GM12878 (cell line): Measurements from ENCODE around the gene TLL2. TPM values are rescaled to one million over a fixed set of nuclear protein-coding genes. Genes with fewer than 3 reads are reported as not detected.

Experiments
- CHD1 ChIP-seq: IDR thresholded peaks from 2 replicates; pipeline ENCODE4 v1.6.1; 2012; ENCODE audit warnings: low read depth, low read length, improper control_type of control experiment
- LARP7 ChIP-seq: fragments of 450-650 bp; IDR thresholded peaks from 2 replicates; pipeline ENCODE4 v1.6.1; 2017; ENCODE audit warnings: mild to moderate bottlenecking
- POLR2AphosphoS2 ChIP-seq: IDR thresholded peaks from 2 replicates; pipeline ENCODE4 v1.6.1; 2011; ENCODE audit warnings: low read depth, mild to moderate bottlenecking, low read length, improper control_type of control experiment, moderate library complexity
- TAF1 ChIP-seq: IDR thresholded peaks from 2 replicates; pipeline ENCODE4 v1.6.1; 2011; ENCODE audit warnings: mild to moderate bottlenecking, low read depth, low read length, borderline replicate concordance
- polyA plus RNA-seq, 11 experiments: library from polyadenylated mRNA; depleted of rRNA in 4 of 11; unstranded in 6 of 11; stranded (reverse) in 5 of 11; fragments of >200 nt; fragmentation: Nextera tagmentation in 4 of 11; fragmentation: Illumina TruSeq in 1 of 11; extraction: Ambion mirVana in 4 of 11; extraction: Trizol in 1 of 11; gene quantifications; 1 replicate in 1 of 11; 2 replicates in 10 of 11; pipeline versions ENCODE4 v1.2.1 to v1.2.3, GENCODE V29; 2011 to 2016; ENCODE audit warnings: inconsistent platforms in 2 of 11, missing spikeins in 2 of 11, low read depth in 1 of 11
- total RNA-seq, 4 experiments: library from RNA; depleted of rRNA in 3 of 4; stranded (reverse); fragments of >200 nt in 3 of 4; fragmentation: Illumina TruSeq in 1 of 4; extraction: Trizol in 1 of 4; gene quantifications; 2 replicates each; pipeline versions ENCODE4 v1.2.1 to v1.2.3, GENCODE V29; 2013 to 2021
- TF ChIP-seq, protein P1 (sequence below): fragments of 450-650 bp; IDR thresholded peaks from 2 replicates; pipeline ENCODE4 v1.6.1; 2016; ENCODE audit warnings: mild to moderate bottlenecking, moderate library complexity, borderline replicate concordance
- TF ChIP-seq, protein P2 (sequence below): IDR thresholded peaks from 2 replicates; pipeline ENCODE4 v1.6.1; 2012; ENCODE audit warnings: low read depth, low read length, improper control_type of control experiment

Gene TLL2
- total and polyA plus RNA-seq, 10 of the 15 experiments (the other 5 are each of a cell fraction or from before 2014, with no cell fraction given), result 0.02 to 2.1 (median 0.52) TPM

DNA sequence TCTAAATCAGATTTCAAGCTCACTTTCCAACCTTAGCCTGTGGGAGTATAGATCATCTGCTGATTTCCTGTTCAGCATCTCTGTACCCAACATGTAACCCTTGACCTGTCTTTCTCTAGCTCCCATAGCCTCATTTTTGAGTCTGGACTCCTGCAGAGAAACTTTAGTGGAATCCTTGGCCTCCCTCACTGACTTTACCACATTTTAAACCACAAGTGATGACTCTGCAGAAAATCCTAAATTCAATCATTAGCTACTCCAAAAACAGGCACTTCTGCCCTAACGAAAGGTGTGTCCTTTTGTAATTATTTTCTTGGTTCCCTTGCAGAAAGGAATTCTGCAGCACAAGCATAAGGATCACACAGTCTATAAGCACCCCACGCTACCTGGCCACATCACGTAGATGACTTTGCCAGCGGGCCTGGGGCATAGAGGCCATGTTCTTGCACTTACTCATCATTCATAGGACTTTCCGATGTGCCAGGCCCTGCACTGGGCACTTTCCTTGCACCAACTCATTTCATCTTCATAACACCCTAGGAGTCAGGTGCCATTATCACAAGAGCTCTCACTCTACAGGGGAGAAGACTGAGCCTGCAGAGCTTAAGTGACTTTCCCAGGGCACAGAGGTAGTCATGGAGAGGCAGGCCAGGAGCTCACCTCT, 97.7 kb downstream of the TLL2 start (continued):
- TF ChIP-seq, protein P1, sequence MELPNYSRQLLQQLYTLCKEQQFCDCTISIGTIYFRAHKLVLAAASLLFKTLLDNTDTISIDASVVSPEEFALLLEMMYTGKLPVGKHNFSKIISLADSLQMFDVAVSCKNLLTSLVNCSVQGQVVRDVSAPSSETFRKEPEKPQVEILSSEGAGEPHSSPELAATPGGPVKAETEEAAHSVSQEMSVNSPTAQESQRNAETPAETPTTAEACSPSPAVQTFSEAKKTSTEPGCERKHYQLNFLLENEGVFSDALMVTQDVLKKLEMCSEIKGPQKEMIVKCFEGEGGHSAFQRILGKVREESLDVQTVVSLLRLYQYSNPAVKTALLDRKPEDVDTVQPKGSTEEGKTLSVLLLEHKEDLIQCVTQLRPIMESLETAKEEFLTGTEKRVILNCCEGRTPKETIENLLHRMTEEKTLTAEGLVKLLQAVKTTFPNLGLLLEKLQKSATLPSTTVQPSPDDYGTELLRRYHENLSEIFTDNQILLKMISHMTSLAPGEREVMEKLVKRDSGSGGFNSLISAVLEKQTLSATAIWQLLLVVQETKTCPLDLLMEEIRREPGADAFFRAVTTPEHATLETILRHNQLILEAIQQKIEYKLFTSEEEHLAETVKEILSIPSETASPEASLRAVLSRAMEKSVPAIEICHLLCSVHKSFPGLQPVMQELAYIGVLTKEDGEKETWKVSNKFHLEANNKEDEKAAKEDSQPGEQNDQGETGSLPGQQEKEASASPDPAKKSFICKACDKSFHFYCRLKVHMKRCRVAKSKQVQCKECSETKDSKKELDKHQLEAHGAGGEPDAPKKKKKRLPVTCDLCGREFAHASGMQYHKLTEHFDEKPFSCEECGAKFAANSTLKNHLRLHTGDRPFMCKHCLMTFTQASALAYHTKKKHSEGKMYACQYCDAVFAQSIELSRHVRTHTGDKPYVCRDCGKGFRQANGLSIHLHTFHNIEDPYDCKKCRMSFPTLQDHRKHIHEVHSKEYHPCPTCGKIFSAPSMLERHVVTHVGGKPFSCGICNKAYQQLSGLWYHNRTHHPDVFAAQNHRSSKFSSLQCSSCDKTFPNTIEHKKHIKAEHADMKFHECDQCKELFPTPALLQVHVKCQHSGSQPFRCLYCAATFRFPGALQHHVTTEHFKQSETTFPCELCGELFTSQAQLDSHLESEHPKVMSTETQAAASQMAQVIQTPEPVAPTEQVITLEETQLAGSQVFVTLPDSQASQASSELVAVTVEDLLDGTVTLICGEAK, result no peak
- TF ChIP-seq TAF1, result no peak
- TF ChIP-seq, protein P2, sequence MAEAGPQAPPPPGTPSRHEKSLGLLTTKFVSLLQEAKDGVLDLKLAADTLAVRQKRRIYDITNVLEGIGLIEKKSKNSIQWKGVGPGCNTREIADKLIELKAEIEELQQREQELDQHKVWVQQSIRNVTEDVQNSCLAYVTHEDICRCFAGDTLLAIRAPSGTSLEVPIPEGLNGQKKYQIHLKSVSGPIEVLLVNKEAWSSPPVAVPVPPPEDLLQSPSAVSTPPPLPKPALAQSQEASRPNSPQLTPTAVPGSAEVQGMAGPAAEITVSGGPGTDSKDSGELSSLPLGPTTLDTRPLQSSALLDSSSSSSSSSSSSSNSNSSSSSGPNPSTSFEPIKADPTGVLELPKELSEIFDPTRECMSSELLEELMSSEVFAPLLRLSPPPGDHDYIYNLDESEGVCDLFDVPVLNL, result no peak
- TF ChIP-seq POLR2AphosphoS2, result no peak
- no peak for TF ChIP-seq LARP7
- TF ChIP-seq CHD1, result no peak
